RWPE2 (cell line): ENCODE results near the gene GJA5.
A peak's percentile ranks its signal among the peaks of the same experiment; 100 is the strongest.

Experiments
- ATAC-seq: fragments of 200-7000 bp; cut with Tn5 transposase; 3 replicates; pipeline ENCODE4 v1.9.1; 2021; ENCODE audit warnings: low read depth
- DNase-seq: peaks from one replicate; pipeline ENCODE4 v3.0.0-alpha.2; 2020; ENCODE audit warnings: low spot score
- H3K27ac ChIP-seq: fragments of 450-650 bp; 2 replicates; pipeline ENCODE4 v1.5.1; 2017; ENCODE audit warnings: mild to moderate bottlenecking; ENCODE audit not compliant: poor library complexity, severe bottlenecking
- H3K27me3 ChIP-seq: fragments of 250-450 bp; sonication (Bioruptor Pico); 2 replicates; pipeline ENCODE4 v1.5.1; 2021; ENCODE audit warnings: mild to moderate bottlenecking, moderate library complexity; ENCODE audit not compliant: insufficient read depth, poor library complexity, severe bottlenecking
- H3K36me3 ChIP-seq: fragments of 250-450 bp; sonication (Bioruptor Pico); 2 replicates; pipeline ENCODE4 v1.5.1; 2020; ENCODE audit warnings: low read depth, mild to moderate bottlenecking, moderate library complexity
- H3K4me1 ChIP-seq: fragments of 250-450 bp; sonication (Bioruptor Pico); 2 replicates; pipeline ENCODE4 v1.5.1; 2021; ENCODE audit warnings: mild to moderate bottlenecking, moderate library complexity; ENCODE audit not compliant: insufficient read depth, poor library complexity, severe bottlenecking
- H3K4me3 ChIP-seq: fragments of 250-450 bp; sonication (Bioruptor Pico); 2 replicates; pipeline ENCODE4 v1.5.1; 2021; ENCODE audit warnings: mild to moderate bottlenecking, moderate library complexity; ENCODE audit not compliant: severe bottlenecking
- H3K9me3 ChIP-seq: fragments of 250-450 bp; sonication (Bioruptor Pico); 2 replicates; pipeline ENCODE4 v1.5.1; 2021; ENCODE audit warnings: mild to moderate bottlenecking, moderate library complexity; ENCODE audit not compliant: severe bottlenecking
- CTCF ChIP-seq: fragments of 450-650 bp; IDR thresholded peaks from one replicate; pipeline ENCODE4 v1.5.1; 2017; ENCODE audit warnings: mild to moderate bottlenecking, moderate library complexity; ENCODE audit not compliant: poor library complexity, severe bottlenecking

Gene GJA5

GRCh38 chr1:147768582-147768981, 8.2 kb upstream of the GJA5 start:
- Histone ChIP-seq H3K36me3 (no peaks in the 10 kb centered on the region), H3K27ac (no peak overlapping the region), H3K9me3 (no peaks in the 10 kb centered on the region), H3K4me3 (no peak overlapping the region), H3K4me1 (no peaks in the 10 kb centered on the region), H3K27me3 (no peaks in the 10 kb centered on the region)
- DNase-seq (no peak), ATAC-seq (no peak)
- TF ChIP-seq CTCF = no peak

DNA sequence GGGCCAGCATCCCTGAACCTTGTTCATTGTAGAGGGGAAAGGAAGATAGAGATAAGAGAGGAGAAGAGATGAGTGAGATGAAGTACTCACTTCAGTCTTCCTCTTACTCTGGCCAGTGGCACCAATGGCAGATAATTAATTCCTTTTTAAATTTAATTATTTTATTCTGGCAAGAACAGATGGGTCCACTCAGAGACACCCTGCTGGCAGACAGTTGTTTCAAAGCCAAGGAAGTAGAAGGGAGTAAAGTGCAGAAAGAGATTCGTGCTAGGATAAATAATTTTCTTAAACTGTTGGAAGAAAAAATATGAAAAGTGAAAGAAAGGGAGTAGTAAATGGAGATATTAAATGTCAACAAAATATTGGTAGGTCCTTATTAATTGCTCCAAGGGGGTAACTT, 7.7 kb upstream of the GJA5 start:
- ATAC-seq (no peak), DNase-seq (no peak)
- Histone ChIP-seq H3K4me3 (no peak overlapping the region), H3K9me3 (no peaks in the 10 kb centered on the region), H3K36me3 (no peaks in the 10 kb centered on the region), H3K27ac (no peak overlapping the region), H3K4me1 (no peaks in the 10 kb centered on the region), H3K27me3 (no peaks in the 10 kb centered on the region)
- TF ChIP-seq CTCF = no peak

GRCh38 chr1:147762233-147763024, 2.0 kb upstream of the GJA5 start:
- no peak for TF ChIP-seq CTCF
- no peak overlapping the region for H3K4me3 ChIP-seq
- peaks cover 26% of the 10 kb centered on the region for H3K4me1 ChIP-seq
- H3K27ac ChIP-seq = peak overlapping the region; percentile 8
- DNase-seq = no peak
- no peaks in the 10 kb centered on the region for H3K9me3 ChIP-seq
- no peak for ATAC-seq
- no peaks in the 10 kb centered on the region for H3K27me3 ChIP-seq
- H3K36me3 ChIP-seq = no peaks in the 10 kb centered on the region

DNA sequence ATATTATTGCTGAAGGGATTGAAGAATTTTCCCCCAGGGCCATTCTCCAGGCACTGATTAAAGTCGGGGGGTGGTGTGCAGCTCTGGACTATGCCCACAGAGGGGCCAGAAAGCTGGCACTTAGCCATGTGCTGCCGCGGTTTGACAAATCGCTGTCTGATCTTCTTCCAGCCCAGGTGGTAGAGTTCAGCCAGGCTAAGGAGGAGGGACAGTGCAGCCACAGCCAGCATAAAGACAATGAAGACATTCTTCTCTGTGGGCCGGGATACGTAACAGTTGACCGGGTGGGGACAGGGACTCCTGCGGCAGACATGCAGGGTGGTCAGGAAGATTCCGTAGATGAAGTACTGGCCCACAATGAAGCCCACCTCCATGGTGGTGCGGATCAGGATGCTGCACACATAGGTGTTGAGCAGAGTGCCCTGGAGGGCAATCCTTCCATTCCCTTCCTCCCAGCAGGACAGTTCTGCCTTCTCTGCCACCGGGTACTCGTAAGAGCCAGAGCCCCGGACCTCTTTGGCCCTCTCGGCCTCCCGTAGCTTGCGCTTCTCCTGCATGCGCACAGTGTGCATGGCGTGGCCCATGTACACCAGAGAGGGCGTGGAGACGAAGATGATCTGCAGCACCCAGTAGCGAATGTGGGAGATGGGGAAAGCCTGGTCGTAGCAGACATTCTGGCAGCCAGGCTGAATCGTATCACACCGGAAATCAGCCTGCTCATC, 1.9 kb downstream of the GJA5 start:
- TF ChIP-seq CTCF = no peak
- Histone ChIP-seq H3K27ac (peak overlapping the region; percentile 69), H3K36me3 (no peaks in the 10 kb centered on the region), H3K27me3 (no peaks in the 10 kb centered on the region), H3K9me3 (no peaks in the 10 kb centered on the region), H3K4me3 (no peak overlapping the region), H3K4me1 (peaks cover 35% of the 10 kb centered on the region)
- ATAC-seq = no peak
- DNase-seq = no peak
